Endothelial cell of umbilical vein (primary cell): ENCODE results near the gene MIOS.

Experiments
- MYC ChIP-seq: IDR thresholded peaks from one replicate; pipeline ENCODE4 v1.6.1; 2011; ENCODE audit warnings: mild to moderate bottlenecking, low read depth, low read length
- POLR2A ChIP-seq: IDR thresholded peaks from 2 replicates; pipeline ENCODE4 v1.6.1; 2012; ENCODE audit warnings: low read depth, mild to moderate bottlenecking, control low read depth, low read length

- no peak for TF ChIP-seq MYC
- no peak for TF ChIP-seq POLR2A
These were observed 47.5 kb downstream of the MIOS start for GRCh38 chr7:7614018-7614741.
